ENCODE measurements around the gene RAB6A. TPM values are rescaled to one million over a fixed set of nuclear protein-coding genes. Genes with fewer than 3 reads are reported as not detected.
"Not testable (repeated sequence)": the region's sequence is repeated elsewhere in the genome, so short reads cannot be mapped to it uniquely, and the experiment has no call there.

The RAB6A gene
- total and polyA plus RNA-seq, 10 of the 15 experiments (the other 5 are each of a cell fraction or from before 2014, with no cell fraction given): 9.8 to 107 (median 34.1) TPM

GRCh38 chr11:73750862-73751261, 10.0 kb downstream of the RAB6A start:
- H3K27me3 ChIP-seq (replicated peaks in 1 of 2; ENCODE audit: control insufficient read depth in 2 of 2, insufficient read depth in 2 of 2, low read length in 1 of 2); H4K20me1 ChIP-seq (ENCODE audit: control insufficient read depth, insufficient read depth); H3K4me3 ChIP-seq; ATAC-seq; H3K9ac ChIP-seq (ENCODE audit: control insufficient read depth, insufficient read depth, low read length); H3K36me3 ChIP-seq (ENCODE audit: control insufficient read depth in 2 of 2, insufficient read depth in 2 of 2, low read length in 1 of 2); H3K27ac ChIP-seq (ENCODE audit: control insufficient read depth, insufficient read depth); CTCF ChIA-PET; H3K4me1 ChIP-seq (ENCODE audit: control insufficient read depth, insufficient read depth, low read length); H2AFZ ChIP-seq (ENCODE audit: control insufficient read depth, low read depth, low read length); intact Hi-C loops (cut with micrococcal nuclease; ENCODE audit: unreplicated experiment); BruUV-seq (replicated peaks); H3K9me3 ChIP-seq (replicated peaks; ENCODE audit: control insufficient read depth, insufficient read depth, low read length); H3K4me2 ChIP-seq (ENCODE audit: control insufficient read depth, insufficient read depth); FAIRE-seq; DNase-seq (ENCODE audit: low read depth, low spot score); in situ Hi-C loops (cut with MboI): not testable (repeated sequence)
- ChIA-PET POLR2A (interaction anchor here (0.6 to 1.1 kb wide), 2 partner anchors 10 to 13 kb away, joined by 4 to 5 read pairs; partner anchors contain the start of gene RAB6A), RAD21 (ENCODE audit: unreplicated experiment) (interaction anchor here (0.7 kb wide), 1 partner anchor 95 kb away, joined by 3 read pairs; no protein-coding TSS in a partner anchor), SMC1A (ENCODE audit: uncharacterized antibody, unreplicated experiment) (interaction anchor here (0.9 kb wide), 1 partner anchor 21 kb away, joined by 3 read pairs; no protein-coding TSS in a partner anchor)
- H3K79me2 ChIP-seq (ENCODE audit: control insufficient read depth, insufficient read depth, low read length): peaks cover 63% of the 10 kb centered on the region
- WGBS (ENCODE audit: insufficient coverage, insufficient replicate concordance, low lambda C conversion rate, missing lambda C conversion rate): 87% methylated on average over 4 of the region's 4 CpGs

GRCh38 chr11:73750228-73750627, 10.6 kb downstream of the RAB6A start:
- 60% methylated on average over 4 of the region's 5 CpGs for WGBS (ENCODE audit: insufficient coverage, insufficient replicate concordance, low lambda C conversion rate, missing lambda C conversion rate)
- Histone ChIP-seq H3K4me1 (ENCODE audit: control insufficient read depth, insufficient read depth, low read length) (no peaks in the 10 kb centered on the region), H3K4me2 (ENCODE audit: control insufficient read depth, insufficient read depth) (no peak overlapping the region), H3K9ac (ENCODE audit: control insufficient read depth, insufficient read depth, low read length) (no peak overlapping the region), H3K36me3 (ENCODE audit: control insufficient read depth in 2 of 2, insufficient read depth in 2 of 2, low read length in 1 of 2) (no peaks in the 10 kb centered on the region; a peak in 2 of 4 replicates), H3K27me3 (replicated peaks in 1 of 2; ENCODE audit: control insufficient read depth in 2 of 2, insufficient read depth in 2 of 2, low read length in 1 of 2) (no peaks in the 10 kb centered on the region), H3K79me2 (ENCODE audit: control insufficient read depth, insufficient read depth, low read length) (peaks cover 58% of the 10 kb centered on the region), H3K4me3 (no peak overlapping the region), H4K20me1 (ENCODE audit: control insufficient read depth, insufficient read depth) (no peaks in the 10 kb centered on the region), H2AFZ (ENCODE audit: control insufficient read depth, low read depth, low read length) (no peak overlapping the region), H3K9me3 (replicated peaks; ENCODE audit: control insufficient read depth, insufficient read depth, low read length) (no peaks in the 10 kb centered on the region), H3K27ac (ENCODE audit: control insufficient read depth, insufficient read depth) (no peak overlapping the region)
- FAIRE-seq (no peak), ATAC-seq (no peak), DNase-seq (ENCODE audit: low read depth, low spot score) (no peak)
- ChIA-PET POLR2A (interaction anchor here (0.6 kb wide), 1 partner anchor 13 kb away, joined by 5 read pairs; no protein-coding TSS in a partner anchor), CTCF (interaction anchor here (1.0 kb wide), 1 partner anchor 88 kb away, joined by 3 read pairs; no protein-coding TSS in a partner anchor), SMC1A (ENCODE audit: uncharacterized antibody, unreplicated experiment) (no interaction called here), RAD21 (ENCODE audit: unreplicated experiment) (interaction anchor here (0.7 kb wide), 1 partner anchor 95 kb away, joined by 3 read pairs; no protein-coding TSS in a partner anchor)
- no TSS peak for BruUV-seq (replicated peaks)
- intact Hi-C loops (cut with micrococcal nuclease; ENCODE audit: unreplicated experiment) (no loop called here), in situ Hi-C loops (cut with MboI) (no loop called here)
- no peak for TF ChIP-seq MTA2 (IDR thresholded peaks at IDR 0.05; ENCODE audit: low read depth)
- TF ChIP-seq SIX5 (IDR thresholded peaks at IDR 0.05; ENCODE audit: low read depth, low read length, severe bottlenecking): no peak
- TF ChIP-seq ZNF622 (IDR thresholded peaks at IDR 0.05): no peak
- TF ChIP-seq FOXK2 (IDR thresholded peaks at IDR 0.05): no peak
- no peak for TF ChIP-seq RUNX3 (IDR thresholded peaks at IDR 0.05; ENCODE audit: low read length)
- no peak for TF ChIP-seq SP1 (IDR thresholded peaks at IDR 0.05; ENCODE audit: low read depth, low read length)
- TF ChIP-seq PRDM15 (CRISPR knock-in tag; IDR thresholded peaks at IDR 0.05): no peak
- TF ChIP-seq POLR2AphosphoS5 (IDR thresholded peaks at IDR 0.05; ENCODE audit: low read length): no peak
- no peak for TF ChIP-seq ETV6 (conservative IDR thresholded peaks at IDR 0.05 in 1 of 2, IDR thresholded peaks at IDR 0.05 in 1 of 2; ENCODE audit: borderline replicate concordance in 1 of 2, low read depth in 1 of 2)

Data from GM12878 (cell line).